Muscle of leg (tissue), 16 donors: ENCODE results near the gene RCC1. TPM values are rescaled to one million over a fixed set of nuclear protein-coding genes. Genes with fewer than 3 reads are reported as not detected.
"Not testable (repeated sequence)": the region's sequence is repeated elsewhere in the genome, so short reads cannot be mapped to it uniquely, and the experiment has no call there.

ENCODE experiments used
- DNase-seq: peaks from one replicate; pipeline ENCODE4 v3.0.0; 2013
- H3K27ac ChIP-seq: one replicate; pipeline ENCODE4 v1.5.1; 2013; ENCODE audit warnings: mild to moderate bottlenecking, low read length, control low read depth
- H3K27me3 ChIP-seq: one replicate; pipeline ENCODE4 v1.6.1; 2013; ENCODE audit warnings: low read length; ENCODE audit not compliant: control insufficient read depth, insufficient read depth
- H3K36me3 ChIP-seq: one replicate; pipeline ENCODE4 v1.6.1; 2013; ENCODE audit warnings: low read length; ENCODE audit not compliant: control insufficient read depth, insufficient read depth
- H3K4me1 ChIP-seq: one replicate; pipeline ENCODE4 v1.6.1; 2013; ENCODE audit warnings: low read length; ENCODE audit not compliant: control insufficient read depth, insufficient read depth
- H3K4me3 ChIP-seq: one replicate; pipeline ENCODE4 v1.5.1; 2013; ENCODE audit warnings: low read length, control low read depth
- H3K9me3 ChIP-seq: replicated peaks from 2 replicates; pipeline ENCODE4 v1.6.1; 2013; ENCODE audit warnings: low read depth, low read length; ENCODE audit not compliant: control insufficient read depth
- WGBS: methylation state at CpG from one replicate; pipeline ENCODE4 v1.1.5; 2013; ENCODE audit warnings: missing lambda C conversion rate; ENCODE audit not compliant: insufficient coverage; 5-methylcytosine and 5-hydroxymethylcytosine counted together
- long read RNA-seq, 11 donors: transcript quantifications; one replicate each; lab custom pipeline, GENCODE V29; 2026
- polyA plus RNA-seq, 8 donors: library from polyadenylated mRNA; unstranded; fragments of 120-200 nt; gene quantifications; one replicate each; pipeline versions ENCODE4 v1.2.1 to v1.2.3, GENCODE V29; 2013; ENCODE audit warnings: inconsistent platforms in 1 of 8, low replicate concordance in 1 of 8; ENCODE audit not compliant: insufficient read length in 8 of 8, insufficient read depth in 1 of 8
- total RNA-seq: library from RNA; stranded (reverse); fragments of 120-200 nt; gene quantifications from one replicate; pipeline ENCODE4 v1.2.4, GENCODE V29; 2013

RCC1 gene, protein sequence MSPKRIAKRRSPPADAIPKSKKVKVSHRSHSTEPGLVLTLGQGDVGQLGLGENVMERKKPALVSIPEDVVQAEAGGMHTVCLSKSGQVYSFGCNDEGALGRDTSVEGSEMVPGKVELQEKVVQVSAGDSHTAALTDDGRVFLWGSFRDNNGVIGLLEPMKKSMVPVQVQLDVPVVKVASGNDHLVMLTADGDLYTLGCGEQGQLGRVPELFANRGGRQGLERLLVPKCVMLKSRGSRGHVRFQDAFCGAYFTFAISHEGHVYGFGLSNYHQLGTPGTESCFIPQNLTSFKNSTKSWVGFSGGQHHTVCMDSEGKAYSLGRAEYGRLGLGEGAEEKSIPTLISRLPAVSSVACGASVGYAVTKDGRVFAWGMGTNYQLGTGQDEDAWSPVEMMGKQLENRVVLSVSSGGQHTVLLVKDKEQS
- total RNA-seq (16.7 TPM), polyA plus RNA-seq (10 to 100 TPM; 21.7 to 38.3 (median 29.2) TPM)
- long read RNA-seq, donor 1, partial matches to known transcripts: 0 of 1 reads
- long read RNA-seq, donor 1, other reads (novel, unspliced or antisense): 0 of 1 reads
- long read RNA-seq, donor 2, partial matches to known transcripts: 0 of 1 reads
- long read RNA-seq, donor 2, other reads (novel, unspliced or antisense): 0 of 1 reads
- long read RNA-seq, donor 3, partial matches to known transcripts: 10 of 11 reads
- long read RNA-seq, donor 3, other reads (novel, unspliced or antisense): 0 of 11 reads
- long read RNA-seq, donor 4: 0 reads
- long read RNA-seq, donor 5, transcript RCC1-202 (10 exons, 2,424 nt): major isoform, 6 of 15 reads
- long read RNA-seq, donor 5, partial matches to known transcripts: 5 of 15 reads
- long read RNA-seq, donor 5, other reads (novel, unspliced or antisense): 0 of 15 reads
- long read RNA-seq, donor 6, partial matches to known transcripts: 60 of 63 reads
- long read RNA-seq, donor 6, other reads (novel, unspliced or antisense): 0 of 63 reads
- long read RNA-seq, donor 7, partial matches to known transcripts: 0 of 3 reads
- long read RNA-seq, donor 7, other reads (novel, unspliced or antisense): 0 of 3 reads
- long read RNA-seq, donor 8, partial matches to known transcripts: 0 of 2 reads
- long read RNA-seq, donor 8, other reads (novel, unspliced or antisense): 0 of 2 reads
- long read RNA-seq, donor 9, partial matches to known transcripts: 0 of 1 reads
- long read RNA-seq, donor 9, other reads (novel, unspliced or antisense): 0 of 1 reads
- long read RNA-seq, donor 10, partial matches to known transcripts: 0 of 5 reads
- long read RNA-seq, donor 10, other reads (novel, unspliced or antisense): 0 of 5 reads
- long read RNA-seq, donor 11, partial matches to known transcripts: 0 of 3 reads
- long read RNA-seq, donor 11, other reads (novel, unspliced or antisense): 0 of 3 reads

DNA sequence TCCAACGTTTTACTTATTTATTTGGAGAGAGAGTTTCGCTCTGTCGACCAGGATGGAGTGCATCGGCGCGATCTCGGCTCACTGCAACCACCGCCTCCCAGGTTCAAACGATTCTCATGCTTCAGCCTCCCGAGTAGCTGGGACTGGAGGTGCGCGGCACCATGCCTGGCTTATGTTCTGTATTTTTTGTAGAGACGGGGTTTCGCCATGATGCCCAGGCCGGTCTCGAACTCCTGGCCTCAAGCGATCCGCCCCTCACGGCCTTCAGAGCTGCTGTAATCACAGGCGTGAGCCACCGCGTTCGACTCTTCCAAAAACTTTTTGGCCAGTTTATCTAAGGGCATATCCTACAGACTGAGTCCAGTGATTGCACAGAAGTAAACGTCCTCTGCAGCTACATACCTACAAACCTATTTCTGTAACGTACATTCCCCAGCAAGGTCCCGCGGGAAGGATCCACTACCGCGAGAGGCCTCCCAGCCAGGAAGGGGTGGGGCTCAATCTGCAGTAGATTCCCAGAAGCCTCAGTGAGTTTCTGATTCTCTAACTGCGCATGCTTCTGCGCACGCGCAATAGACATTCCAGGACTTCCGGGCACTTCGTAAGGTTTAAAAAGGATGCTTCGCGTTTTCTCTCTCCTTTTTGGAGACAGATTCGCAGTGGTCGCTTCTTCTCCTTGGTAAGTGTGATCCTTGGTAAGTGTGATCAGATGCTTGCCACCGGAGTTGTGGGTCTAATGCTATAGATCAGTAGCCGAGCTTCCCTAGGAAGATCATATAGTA, at the start of gene RCC1:
Gene RCC1, plus strand, starts transcription at position 638 of the 782 bp plus-strand sequence. CDS start 23,824 bp downstream, outside the sequence.
- H3K27ac ChIP-seq: peak within 1 kb of the TSS; percentile 91
- H3K27me3 ChIP-seq: no peaks in the 10 kb centered on the region
- H3K4me1 ChIP-seq: peaks cover 26% of the 10 kb centered on the region
- peak; percentile 99 for DNase-seq
- no peaks in the 10 kb centered on the region for H3K9me3 ChIP-seq
- peaks cover 34% of the 10 kb centered on the region for H3K36me3 ChIP-seq
- H3K4me3 ChIP-seq: peak within 1 kb of the TSS; percentile 69
- 1% methylated on average over 29 of the region's 41 CpGs for WGBS

DNA sequence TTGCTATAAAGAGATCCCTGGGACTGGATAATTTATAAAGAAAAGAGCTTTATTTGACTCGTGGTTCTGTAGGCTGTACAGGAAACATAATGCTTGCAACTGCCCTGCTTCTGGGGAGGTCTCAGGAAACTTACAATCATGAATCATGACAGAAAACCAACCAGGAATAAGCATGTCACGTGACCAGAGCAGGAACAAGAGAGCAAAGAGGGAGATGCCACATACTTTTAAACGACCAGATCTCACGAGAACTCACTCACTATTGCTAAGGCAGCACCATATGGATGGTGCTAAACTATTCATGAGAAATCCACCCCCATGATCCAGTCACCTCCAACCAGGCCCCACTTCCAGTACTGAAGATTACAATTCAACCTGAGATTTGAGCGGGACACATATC, 49.8 kb upstream of the RCC1 start:
- Histone ChIP-seq H3K27ac (no peak overlapping the region), H3K27me3 (no peaks in the 10 kb centered on the region)

DNA sequence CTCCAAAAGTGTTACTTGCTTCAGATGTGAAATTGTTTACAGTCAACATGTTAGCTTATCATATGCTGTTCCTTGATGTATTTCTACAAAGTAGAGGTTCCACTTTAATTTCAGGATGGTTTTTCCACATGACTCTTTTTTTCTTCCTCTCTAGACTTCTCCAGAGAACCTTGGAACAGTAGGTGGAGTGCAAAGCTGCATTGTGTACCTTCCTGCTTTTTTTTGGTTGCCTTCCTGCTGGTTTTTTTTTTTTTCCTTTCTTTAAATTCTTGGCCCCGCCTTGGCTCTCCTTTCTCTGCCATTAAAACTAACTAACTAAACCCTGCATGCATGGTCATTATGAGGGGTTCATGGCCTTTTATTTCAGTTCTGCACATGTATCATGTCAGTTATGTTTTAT, 48.2 kb upstream of the RCC1 start:
- Histone ChIP-seq H3K4me3 (no peak overlapping the region), H3K27ac (peak overlapping the region; percentile 37), H3K4me1 (peaks cover 3% of the 10 kb centered on the region), H3K36me3 (peaks cover 12% of the 10 kb centered on the region), H3K9me3 (no peaks in the 10 kb centered on the region), H3K27me3 (no peaks in the 10 kb centered on the region)
- no peak for DNase-seq
- WGBS: no CpG with 5 or more reads among the region's 1 CpG

More for the DNA sequence above, 49.8 kb upstream of the RCC1 start:
- H3K4me3 ChIP-seq: no peak overlapping the region
- H3K36me3 ChIP-seq: peaks cover 8% of the 10 kb centered on the region
- 50% methylated on average over 5 of the region's 5 CpGs for WGBS
- H3K9me3 ChIP-seq: no peaks in the 10 kb centered on the region
- peaks cover 3% of the 10 kb centered on the region for H3K4me1 ChIP-seq
- peak; percentile 35 for DNase-seq

DNA sequence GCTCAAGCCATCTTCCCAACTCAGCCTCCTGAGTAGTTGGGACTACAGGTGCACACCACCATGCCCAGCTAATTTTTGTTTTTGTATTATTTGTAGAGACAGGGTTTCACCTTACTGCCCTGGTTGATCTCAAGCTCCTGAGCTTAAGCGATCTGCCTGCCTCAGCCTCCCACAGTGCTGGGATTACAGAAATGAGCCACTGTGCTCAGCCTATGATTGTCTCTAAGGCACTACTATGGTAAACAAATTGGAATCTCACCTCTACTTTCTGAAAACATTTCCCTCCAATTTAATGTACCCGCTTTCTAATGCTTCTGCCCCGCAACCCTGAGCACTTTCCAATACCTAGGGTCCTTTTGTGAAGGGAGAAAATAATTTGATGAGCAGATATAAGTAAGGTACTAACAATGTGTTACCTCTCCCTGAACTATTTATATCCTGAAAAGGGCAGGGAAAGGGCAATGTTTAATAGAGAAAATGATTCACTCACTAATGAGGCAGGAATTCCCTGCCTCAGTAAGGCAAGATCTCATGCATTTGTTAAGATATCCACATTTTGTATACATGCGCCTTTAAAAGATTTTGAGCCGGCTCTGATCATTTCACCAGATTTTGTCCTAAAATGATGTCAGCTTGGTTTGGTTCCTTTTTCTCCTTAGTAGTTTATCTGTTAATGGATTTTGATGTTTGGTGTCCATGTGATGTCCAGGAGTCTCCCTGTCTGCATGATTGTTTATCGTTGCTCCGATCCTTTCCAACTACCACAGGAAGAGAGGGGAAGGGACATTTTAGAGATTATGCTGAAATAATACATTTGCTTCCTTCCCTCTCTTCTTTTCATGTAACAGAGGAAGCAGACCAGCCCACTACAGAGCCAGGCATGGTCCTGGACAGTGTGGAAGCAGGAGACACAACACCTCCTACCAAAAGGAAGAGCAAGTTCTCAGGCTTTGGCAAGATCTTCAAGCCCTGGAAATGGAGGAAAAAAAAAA, 47.3 kb upstream of the RCC1 start:
- Histone ChIP-seq H3K4me3 (no peak overlapping the region), H3K36me3 (peaks cover 16% of the 10 kb centered on the region), H3K4me1 (peaks cover 3% of the 10 kb centered on the region), H3K27me3 (no peaks in the 10 kb centered on the region), H3K27ac (peak overlapping the region; percentile 37), H3K9me3 (no peaks in the 10 kb centered on the region)
- 100% methylated on average over 1 of the region's 7 CpGs for WGBS
- peak; percentile 20 for DNase-seq

DNA sequence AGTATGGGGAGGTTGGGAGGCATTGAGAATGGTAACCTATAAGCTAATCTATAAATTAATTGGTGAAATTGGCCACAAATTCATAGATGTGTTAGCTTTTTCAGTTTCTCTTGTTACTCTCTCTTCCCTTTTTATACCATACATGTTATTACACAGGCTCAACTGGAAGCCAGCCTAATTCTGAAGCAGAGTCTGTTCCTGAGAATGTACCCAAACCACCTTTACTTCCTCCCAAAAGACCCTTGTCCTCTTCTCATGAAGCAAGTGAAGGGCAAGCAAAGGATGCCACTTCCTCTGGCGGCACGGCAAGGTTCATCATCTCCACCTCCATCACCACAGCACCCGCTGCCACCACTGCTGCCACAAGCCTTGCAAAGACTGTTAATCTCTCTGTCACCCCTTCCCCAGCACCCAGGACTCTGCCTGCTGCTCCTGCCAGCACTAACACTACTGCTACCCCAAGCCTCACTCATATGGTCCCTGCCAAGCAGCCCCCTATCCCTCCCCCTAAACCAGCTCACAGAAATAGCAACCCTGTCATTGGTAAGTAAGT, 39.5 kb upstream of the RCC1 start:
- H3K27ac ChIP-seq: no peak overlapping the region
- no peak overlapping the region for H3K4me3 ChIP-seq
- DNase-seq: no peak
- 98% methylated on average over 3 of the region's 3 CpGs for WGBS
- no peaks in the 10 kb centered on the region for H3K27me3 ChIP-seq
- no peaks in the 10 kb centered on the region for H3K4me1 ChIP-seq
- peaks cover 23% of the 10 kb centered on the region for H3K36me3 ChIP-seq
- no peaks in the 10 kb centered on the region for H3K9me3 ChIP-seq

DNA sequence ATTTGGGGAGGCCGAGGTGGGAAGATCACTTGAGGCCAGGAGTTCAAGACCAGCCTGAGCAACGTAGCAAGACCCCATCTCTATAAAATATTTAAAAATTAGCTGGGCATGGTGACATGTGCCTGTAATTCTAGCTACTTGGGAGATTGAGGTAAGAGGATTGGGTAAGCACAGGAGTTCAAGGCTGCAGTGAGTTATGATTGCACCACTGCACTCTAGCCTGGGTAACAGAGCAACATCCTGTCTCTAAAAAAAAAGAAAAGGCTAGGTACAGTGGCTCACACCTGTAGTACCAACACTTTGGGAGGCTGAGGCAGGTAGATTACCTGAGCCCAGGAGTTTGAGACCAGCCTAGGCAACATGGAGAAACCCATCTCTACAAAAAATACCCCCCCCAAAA, 35.7 kb upstream of the RCC1 start:
- Histone ChIP-seq H3K27me3 (no peaks in the 10 kb centered on the region), H3K4me3 (no peak overlapping the region), H3K4me1 (no peaks in the 10 kb centered on the region), H3K27ac (no peak overlapping the region), H3K36me3 (peaks cover 35% of the 10 kb centered on the region), H3K9me3 (no peaks in the 10 kb centered on the region)
- DNase-seq: no peak
- no CpG with 5 or more reads among the region's 2 CpGs for WGBS

DNA sequence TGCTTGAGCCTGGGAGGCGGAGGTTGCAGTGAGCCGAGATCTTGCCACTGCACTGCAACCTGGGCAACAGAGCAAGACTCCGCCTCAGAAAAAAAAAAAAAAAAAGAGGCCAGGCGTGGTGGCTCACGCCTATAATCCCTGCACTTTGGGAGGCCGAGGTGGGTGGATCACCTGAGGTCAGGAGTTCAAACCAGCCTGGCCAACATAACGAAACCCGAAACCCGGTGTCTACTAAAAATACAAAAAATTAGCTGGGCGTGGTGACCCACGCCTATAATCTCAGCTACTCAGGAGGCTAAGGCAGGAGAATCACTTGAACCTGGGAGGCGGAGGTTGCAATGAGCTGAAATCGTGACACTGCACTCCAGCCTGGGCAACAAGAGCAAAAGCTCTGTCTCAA, 26.3 kb upstream of the RCC1 start:
- peaks cover 74% of the 10 kb centered on the region for H3K36me3 ChIP-seq
- H3K27me3 ChIP-seq, H3K4me3 ChIP-seq, DNase-seq, H3K9me3 ChIP-seq, H3K4me1 ChIP-seq, H3K27ac ChIP-seq: not testable (repeated sequence)
- WGBS: 96% methylated on average over 9 of the region's 13 CpGs

DNA sequence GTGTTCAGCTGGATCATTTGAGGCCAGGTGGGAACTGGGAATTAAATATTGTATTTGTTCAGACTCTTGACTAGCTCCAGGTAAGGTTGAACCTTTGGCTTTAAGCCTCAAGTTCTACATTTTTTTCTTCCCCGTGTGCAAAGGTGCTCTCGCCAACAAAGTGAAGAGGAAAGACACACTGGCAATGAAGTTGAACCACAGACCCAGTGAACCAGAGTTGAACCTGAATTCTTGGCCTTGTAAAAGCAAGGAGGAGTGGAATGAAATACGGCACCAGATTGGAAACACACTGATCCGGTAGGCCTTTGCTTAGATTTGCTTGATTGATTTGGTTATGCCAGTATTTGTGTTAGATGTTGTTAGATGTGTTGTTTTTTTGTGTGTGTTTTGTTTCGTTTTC, 25.5 kb upstream of the RCC1 start:
- no peaks in the 10 kb centered on the region for H3K4me1 ChIP-seq
- H3K27ac ChIP-seq: no peak overlapping the region
- no peaks in the 10 kb centered on the region for H3K9me3 ChIP-seq
- DNase-seq: no peak
- H3K4me3 ChIP-seq: no peak overlapping the region
- WGBS: 96% methylated on average over 4 of the region's 5 CpGs
- H3K27me3 ChIP-seq: no peaks in the 10 kb centered on the region
- H3K36me3 ChIP-seq: peaks cover 69% of the 10 kb centered on the region
